ENCODE results near the gene CCL22. TPM values are rescaled to one million over a fixed set of nuclear protein-coding genes. Genes with fewer than 3 reads are reported as not detected.

Gene CCL22, protein sequence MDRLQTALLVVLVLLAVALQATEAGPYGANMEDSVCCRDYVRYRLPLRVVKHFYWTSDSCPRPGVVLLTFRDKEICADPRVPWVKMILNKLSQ
- 0.02 to 0.09 TPM (median 0.06 TPM) in 3 of 5 replicates, not detected in the others for total RNA-seq (2022; extraction: Qiagen RNA extraction; ENCODE audit: low read depth)

DNA sequence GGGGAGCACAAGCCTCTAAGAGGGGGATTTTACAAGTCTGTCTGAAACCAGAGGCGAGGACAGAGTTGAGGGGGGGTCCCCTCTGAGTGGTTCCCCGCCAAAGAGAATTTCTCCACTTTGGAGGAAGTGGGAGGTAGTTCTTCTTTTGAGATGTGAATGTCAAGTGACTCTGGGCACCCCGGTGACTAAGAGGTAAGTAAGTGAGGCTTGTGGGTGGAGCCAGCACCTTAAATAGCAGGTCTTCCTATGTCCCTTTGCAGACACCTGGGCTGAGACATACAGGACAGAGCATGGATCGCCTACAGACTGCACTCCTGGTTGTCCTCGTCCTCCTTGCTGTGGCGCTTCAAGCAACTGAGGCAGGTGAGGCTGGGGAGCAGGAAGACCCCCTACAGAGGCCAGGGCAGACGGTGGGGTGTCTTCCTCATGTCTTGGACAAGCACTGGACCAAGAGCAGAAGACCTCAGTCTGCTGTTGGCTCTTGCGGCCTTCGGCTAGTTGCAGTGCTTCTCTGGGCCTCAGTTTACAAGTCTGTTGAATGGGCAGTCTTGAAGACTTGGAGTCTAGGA is at the start of gene CCL22:
TSS of gene CCL22 (plus strand) at position 257 of the 569 bp plus-strand sequence. CDS start at position 291, 34 bp downstream.

DNA sequence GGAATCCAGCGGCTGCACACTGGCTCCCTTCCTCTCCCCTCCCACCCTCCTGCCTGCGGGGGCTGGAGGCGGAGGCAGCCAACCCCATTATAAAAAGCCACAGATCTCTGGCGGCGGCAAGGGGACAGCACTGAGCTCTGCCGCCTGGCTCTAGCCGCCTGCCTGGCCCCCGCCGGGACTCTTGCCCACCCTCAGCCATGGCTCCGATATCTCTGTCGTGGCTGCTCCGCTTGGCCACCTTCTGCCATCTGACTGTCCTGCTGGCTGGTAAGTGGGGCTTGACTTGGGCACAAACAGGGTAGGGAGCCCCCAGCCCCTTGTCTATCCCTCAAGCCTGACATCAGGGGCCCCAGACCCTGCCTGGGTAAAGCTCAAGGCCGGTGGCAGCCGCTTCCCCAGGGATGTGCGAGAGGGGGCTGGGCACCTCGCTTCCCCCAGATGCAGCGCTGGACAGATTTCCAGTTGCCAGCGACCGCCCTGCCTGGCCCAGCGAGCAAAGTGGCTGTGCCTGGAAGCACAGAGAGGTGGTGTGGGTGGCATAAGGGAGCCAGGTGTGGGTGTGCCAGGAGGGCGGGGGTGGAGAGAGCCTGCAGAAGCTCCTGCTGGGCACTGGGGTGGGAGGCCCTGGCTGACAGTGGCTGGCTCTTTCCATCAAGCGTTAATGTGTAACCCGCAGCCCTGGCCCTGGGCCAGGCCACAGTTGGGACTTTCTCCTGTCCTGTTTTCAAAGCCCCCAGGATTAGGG is 14.0 kb downstream of the CCL22 start, which contains the start of gene CX3CL1:
TSS of gene CX3CL1 (plus strand) at position 119 of the 745 bp plus-strand sequence. CDS start at position 198, 79 bp downstream.

DNA sequence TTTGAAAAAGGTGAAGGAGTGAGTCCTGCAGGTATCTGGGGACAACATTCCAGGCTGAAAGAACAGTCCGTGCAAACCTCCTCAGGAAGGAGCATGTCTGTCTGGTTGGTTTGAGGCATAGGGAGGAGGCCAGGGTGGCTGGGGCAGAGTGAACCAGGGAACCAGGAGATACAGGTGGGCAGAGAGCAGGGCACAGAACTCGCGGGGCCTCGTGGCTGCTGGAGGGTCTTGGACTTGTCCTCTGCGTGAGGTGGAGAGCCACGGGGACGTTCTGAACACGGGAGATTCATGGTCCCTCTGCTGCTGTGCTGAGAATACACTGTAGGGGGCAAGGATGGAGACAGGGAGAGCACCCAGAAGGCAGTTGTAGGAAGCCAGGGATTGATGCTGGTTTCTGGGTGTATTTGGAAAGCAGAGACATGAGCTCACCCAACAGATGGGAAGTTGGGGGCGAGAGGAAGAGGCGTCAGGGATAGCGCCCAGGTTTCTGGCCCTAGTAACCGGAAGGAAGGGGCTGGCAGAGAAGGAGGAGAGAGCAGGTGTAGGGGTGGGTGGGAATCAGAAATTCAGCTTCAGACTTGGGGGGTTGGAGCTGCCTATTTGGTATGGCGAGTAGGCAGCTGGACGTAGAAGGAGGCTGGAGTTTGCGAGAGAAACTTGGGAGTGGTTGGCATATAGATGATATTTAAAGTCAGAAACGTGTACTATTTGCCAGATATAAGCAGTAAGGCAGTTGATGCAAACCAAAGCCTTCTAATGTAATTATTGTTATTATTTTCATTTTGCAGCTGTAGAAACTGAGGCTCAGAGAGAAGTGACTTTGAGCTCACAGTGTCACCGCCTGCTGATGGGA is 45.6 kb downstream of the CCL22 start, which contains the start of gene CCL17:
TSS of gene CCL17 (plus strand) at position 803 of the 853 bp plus-strand sequence. CDS start 9,166 bp downstream, outside the sequence.

Other genes starting within 250 kb of the CCL22 start
- gene PSME3IP1, start 172.7 kb upstream of the CCL22 start, total RNA-seq (2022; extraction: Qiagen RNA extraction; ENCODE audit: low read depth) = 93.2 to 116 TPM (median 95.2 TPM) in 5 replicates
- 22.0 to 32.9 TPM (median 25.0 TPM) in 5 replicates for gene RSPRY1, start 172.5 kb upstream of the CCL22 start, total RNA-seq (2022; extraction: Qiagen RNA extraction; ENCODE audit: low read depth)
- gene ARL2BP, start 113.5 kb upstream of the CCL22 start, total RNA-seq (2022; extraction: Qiagen RNA extraction; ENCODE audit: low read depth) = 65.8 to 74.4 TPM (median 73.4 TPM) in 5 replicates
- gene PLLP, start 74.1 kb upstream of the CCL22 start, total RNA-seq (2022; extraction: Qiagen RNA extraction; ENCODE audit: low read depth) = 1.2 to 1.9 TPM (median 1.7 TPM) in 5 replicates
- gene CX3CL1, start 13.7 kb downstream of the CCL22 start, total RNA-seq (2022; extraction: Qiagen RNA extraction; ENCODE audit: low read depth) = 0.07 to 0.15 TPM (median 0.12 TPM) in 5 replicates
- not detected in 5 replicates for gene CCL17, start 46.0 kb downstream of the CCL22 start, total RNA-seq (2022; extraction: Qiagen RNA extraction; ENCODE audit: low read depth)
- gene CIAPIN1, start 88.6 kb downstream of the CCL22 start, total RNA-seq (2022; extraction: Qiagen RNA extraction; ENCODE audit: low read depth) = 69.6 to 90.0 TPM (median 71.2 TPM) in 5 replicates
- gene COQ9, start 88.7 kb downstream of the CCL22 start, total RNA-seq (2022; extraction: Qiagen RNA extraction; ENCODE audit: low read depth) = 42.8 to 54.2 TPM (median 53.5 TPM) in 5 replicates
- gene POLR2C, start 103.9 kb downstream of the CCL22 start, total RNA-seq (2022; extraction: Qiagen RNA extraction; ENCODE audit: low read depth) = 109 to 165 TPM (median 112 TPM) in 5 replicates
- gene DOK4, start 127.7 kb downstream of the CCL22 start, total RNA-seq (2022; extraction: Qiagen RNA extraction; ENCODE audit: low read depth) = 34.6 to 44.9 TPM (median 41.6 TPM) in 5 replicates
- 6.9 to 10.9 TPM (median 9.9 TPM) in 5 replicates for gene CCDC102A, start 177.8 kb downstream of the CCL22 start, total RNA-seq (2022; extraction: Qiagen RNA extraction; ENCODE audit: low read depth)
- 0.05 to 0.07 TPM (median 0.07 TPM) in 3 of 5 replicates, not detected in the others for gene ADGRG5, start 183.9 kb downstream of the CCL22 start, total RNA-seq (2022; extraction: Qiagen RNA extraction; ENCODE audit: low read depth)

All from A549 treated with CpdA at 1 μM for 4 hours (cell line).